Activated T-cell treated with anti-CD3 and anti-CD28 coated beads, Interleukin-2, amount 50 U/mL, for 24 hours (primary cell): Measurements from ENCODE around the gene HBA2.
"Not testable (repeated sequence)": the region's sequence is repeated elsewhere in the genome, so short reads cannot be mapped to it uniquely, and the experiment has no call there.

Experiments used
- DNase-seq: peaks from one replicate; pipeline ENCODE4 v3.0.0-alpha.2; 2020
- H3K27ac Mint-ChIP-seq: 2 replicates; pipeline ENCODE4 v1.8.0; 2020; ENCODE audit warnings: mild to moderate bottlenecking, mixed read lengths
- H3K27me3 Mint-ChIP-seq: 2 replicates; pipeline ENCODE4 v1.8.0; 2020; ENCODE audit warnings: mixed read lengths
- H3K36me3 Mint-ChIP-seq: 2 replicates; pipeline ENCODE4 v1.8.0; 2020; ENCODE audit warnings: low read depth, mixed read lengths
- H3K4me1 Mint-ChIP-seq: 2 replicates; pipeline ENCODE4 v1.8.0; 2020; ENCODE audit warnings: low read depth, mixed read lengths
- H3K4me3 Mint-ChIP-seq: 2 replicates; pipeline ENCODE4 v1.8.0; 2020; ENCODE audit warnings: mild to moderate bottlenecking, moderate library complexity, mixed read lengths
- H3K9me3 Mint-ChIP-seq: 2 replicates; pipeline ENCODE4 v1.8.0; 2020; ENCODE audit warnings: mixed read lengths

Gene HBA2

DNA sequence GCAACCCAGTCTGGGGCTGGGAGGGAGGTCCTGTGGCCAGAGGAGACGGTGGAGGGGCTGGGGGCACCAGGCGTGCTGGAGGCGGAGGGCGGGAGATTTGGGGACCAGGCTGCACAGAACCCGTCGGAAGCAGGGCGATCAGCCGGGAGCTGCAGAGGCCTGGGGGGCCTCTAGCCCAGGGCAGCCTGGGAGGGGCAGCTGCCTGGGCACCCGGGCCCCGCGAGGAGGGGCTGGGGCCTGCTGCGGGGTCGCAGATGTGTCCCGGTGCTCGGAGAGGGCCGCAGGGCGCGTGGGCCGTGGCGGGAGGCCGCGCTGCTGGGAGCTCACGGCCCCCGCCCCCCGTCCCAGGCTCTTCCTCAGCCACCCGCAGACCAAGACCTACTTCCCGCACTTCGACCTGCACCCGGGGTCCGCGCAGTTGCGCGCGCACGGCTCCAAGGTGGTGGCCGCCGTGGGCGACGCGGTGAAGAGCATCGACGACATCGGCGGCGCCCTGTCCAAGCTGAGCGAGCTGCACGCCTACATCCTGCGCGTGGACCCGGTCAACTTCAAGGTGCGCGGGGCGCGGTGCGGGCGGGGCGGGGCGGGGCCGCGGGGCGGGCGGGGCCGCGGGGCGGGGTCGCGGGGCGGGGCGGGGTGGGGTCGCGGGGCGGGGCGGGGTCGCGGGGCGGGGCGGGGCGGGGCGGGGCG is 8.4 kb upstream of the HBA2 start:
- H3K27me3 Mint-ChIP-seq, result peaks cover 66% of the 10 kb centered on the region
- peaks cover 14% of the 10 kb centered on the region for H3K4me1 Mint-ChIP-seq
- not testable (repeated sequence) for H3K27ac Mint-ChIP-seq, DNase-seq, H3K36me3 Mint-ChIP-seq, H3K4me3 Mint-ChIP-seq, H3K9me3 Mint-ChIP-seq

DNA sequence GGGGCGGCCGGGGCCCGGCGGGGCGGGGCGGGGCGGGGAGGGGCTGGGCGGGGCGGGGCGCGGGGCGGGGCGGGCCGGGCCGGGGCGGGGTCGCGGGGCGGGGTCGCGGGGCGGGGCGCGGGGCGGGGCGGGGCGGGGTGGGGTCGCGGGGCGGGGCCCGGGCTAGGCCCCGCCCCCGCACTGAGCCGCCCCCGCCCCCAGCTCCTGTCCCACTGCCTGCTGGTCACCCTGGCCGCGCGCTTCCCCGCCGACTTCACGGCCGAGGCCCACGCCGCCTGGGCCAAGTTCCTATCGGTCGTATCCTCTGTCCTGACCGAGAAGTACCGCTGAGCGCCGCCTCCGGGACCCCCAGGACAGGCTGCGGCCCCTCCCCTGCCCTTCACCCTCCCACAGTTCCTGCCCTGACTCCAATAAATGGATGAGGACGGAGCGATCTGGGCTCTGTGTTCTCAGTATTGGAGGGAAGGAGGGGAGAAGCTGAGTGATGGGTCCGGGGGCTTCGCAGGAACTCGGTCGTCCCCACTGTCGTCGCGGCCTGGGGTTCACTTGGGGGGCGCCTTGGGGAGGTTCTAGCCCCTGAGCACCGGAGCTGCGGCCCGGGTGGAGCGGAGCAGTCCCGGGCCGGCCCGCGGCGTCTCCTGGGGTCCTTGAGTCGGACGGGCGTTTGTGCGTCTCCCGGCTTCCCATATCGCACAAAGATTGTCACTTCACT is 7.7 kb upstream of the HBA2 start:
- Mint-ChIP-seq H3K9me3 (no peaks in the 10 kb centered on the region), H3K27ac (no peak overlapping the region), H3K36me3 (no peaks in the 10 kb centered on the region), H3K4me3 (peak overlapping the region; percentile 27), H3K4me1 (peaks cover 14% of the 10 kb centered on the region), H3K27me3 (peaks cover 67% of the 10 kb centered on the region)
- DNase-seq, result no peak

DNA sequence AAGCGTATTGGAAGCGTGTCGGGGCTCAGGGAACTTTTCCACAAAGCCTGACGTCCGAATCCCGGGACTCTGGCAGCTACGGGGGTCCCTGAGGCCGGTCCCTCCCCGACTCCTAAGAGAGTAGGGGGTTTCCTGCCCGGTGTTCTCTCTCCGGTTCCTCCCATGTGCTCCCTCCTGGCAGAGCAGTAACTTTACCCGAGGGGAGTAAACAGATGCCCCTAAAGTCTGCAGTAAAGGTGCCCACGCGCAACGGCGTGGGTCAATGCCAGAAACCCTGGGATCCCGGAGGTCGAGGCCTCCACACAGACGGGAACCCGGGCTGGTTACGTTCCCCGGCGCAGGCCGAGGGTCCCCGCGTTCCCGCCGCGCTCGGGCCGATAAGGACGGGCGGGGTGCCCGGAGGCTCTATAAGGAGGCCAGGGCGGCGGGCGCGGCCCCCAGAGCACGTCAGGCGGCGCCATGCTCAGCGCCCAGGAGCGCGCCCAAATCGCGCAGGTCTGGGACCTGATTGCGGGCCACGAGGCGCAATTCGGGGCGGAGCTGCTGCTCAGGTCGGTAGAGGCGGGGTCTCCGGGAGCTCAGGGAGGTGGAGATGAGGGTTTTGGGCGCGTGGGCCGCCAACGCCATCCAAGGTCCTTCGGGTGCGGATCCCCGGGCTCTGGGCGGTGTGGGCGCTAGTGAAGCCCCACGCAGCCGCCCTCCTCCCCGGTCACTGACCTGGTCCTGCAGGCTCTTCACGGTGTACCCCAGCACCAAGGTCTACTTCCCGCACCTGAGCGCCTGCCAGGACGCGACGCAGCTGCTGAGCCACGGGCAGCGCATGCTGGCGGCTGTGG is 6.9 kb upstream of the HBA2 start, which contains the start of gene HBM:
TSS of gene HBM (plus strand) at position 440 of the 836 bp plus-strand sequence. CDS start at position 460, 20 bp downstream.
- H3K27ac Mint-ChIP-seq, result no peak within 1 kb of the TSS

DNA sequence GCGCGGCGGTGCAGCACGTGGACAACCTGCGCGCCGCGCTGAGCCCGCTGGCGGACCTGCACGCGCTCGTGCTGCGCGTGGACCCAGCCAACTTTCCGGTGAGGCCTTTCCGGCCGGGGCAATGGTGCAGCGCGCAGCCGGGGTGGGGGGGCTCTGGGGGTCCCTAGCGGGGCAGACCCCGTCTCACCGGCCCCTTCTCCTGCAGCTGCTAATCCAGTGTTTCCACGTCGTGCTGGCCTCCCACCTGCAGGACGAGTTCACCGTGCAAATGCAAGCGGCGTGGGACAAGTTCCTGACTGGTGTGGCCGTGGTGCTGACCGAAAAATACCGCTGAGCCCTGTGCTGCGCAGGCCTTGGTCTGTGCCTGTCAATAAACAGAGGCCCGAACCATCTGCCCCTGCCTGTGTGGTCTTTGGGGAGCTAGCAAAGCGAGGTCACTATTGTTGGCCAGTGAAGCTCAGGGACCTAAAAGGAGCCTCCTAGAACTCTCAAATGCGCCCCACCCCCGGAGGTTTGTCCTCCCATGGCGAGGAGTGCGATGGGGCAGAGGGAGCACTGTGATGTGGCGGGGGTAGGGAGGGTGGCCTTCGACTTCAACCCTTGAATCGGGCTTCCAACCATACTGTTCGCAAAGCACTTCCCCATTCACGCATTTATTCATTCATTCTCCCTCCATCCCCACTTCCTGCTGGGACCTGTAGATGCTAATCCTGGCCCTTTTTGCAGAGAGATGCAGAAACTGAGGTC is 6.1 kb upstream of the HBA2 start:
- Mint-ChIP-seq H3K4me1 (peaks cover 14% of the 10 kb centered on the region), H3K36me3 (no peaks in the 10 kb centered on the region), H3K4me3 (no peak overlapping the region), H3K27me3 (peaks cover 74% of the 10 kb centered on the region), H3K27ac (no peak overlapping the region), H3K9me3 (no peaks in the 10 kb centered on the region)
- no peak for DNase-seq

More for the DNA sequence above, 6.9 kb upstream of the HBA2 start, which contains the start of gene HBM:
- DNase-seq, result peak; percentile 52
- peaks cover 14% of the 10 kb centered on the region for H3K4me1 Mint-ChIP-seq
- peak within 1 kb of the TSS; percentile 35 for H3K4me3 Mint-ChIP-seq
- no peaks in the 10 kb centered on the region for H3K9me3 Mint-ChIP-seq
- H3K27me3 Mint-ChIP-seq, result peaks cover 73% of the 10 kb centered on the region
- H3K36me3 Mint-ChIP-seq, result no peaks in the 10 kb centered on the region

DNA sequence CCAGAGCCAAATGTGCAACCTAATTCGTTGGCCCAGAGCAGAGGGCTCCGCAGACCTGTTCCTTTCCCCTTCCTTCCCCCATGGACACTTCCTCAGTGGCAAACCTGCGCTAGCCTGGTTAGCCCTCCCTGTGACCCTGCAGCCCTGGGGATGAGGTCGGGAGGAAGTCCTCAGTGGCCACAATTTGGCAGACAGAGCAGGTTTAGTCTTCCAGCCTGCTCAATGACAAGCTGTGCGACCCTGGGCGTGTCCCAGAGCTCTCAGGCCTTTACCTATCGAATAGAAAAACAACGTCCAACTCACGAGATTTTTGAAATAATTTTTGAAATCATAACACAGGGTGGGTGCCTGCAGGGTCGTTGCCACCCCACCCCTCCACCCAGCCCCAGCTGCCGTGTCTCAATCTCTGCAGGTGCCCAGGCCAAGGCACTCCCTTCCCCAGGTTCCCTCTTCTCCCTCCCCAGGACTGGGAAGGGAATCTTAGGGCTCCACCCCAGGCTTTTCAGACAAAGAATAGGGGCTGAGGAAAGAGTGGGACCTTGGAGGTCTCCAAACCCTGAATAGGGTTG is 5.5 kb upstream of the HBA2 start:
- Mint-ChIP-seq H3K4me1 (peaks cover 14% of the 10 kb centered on the region), H3K4me3 (no peak overlapping the region), H3K27ac (no peak overlapping the region), H3K9me3 (no peaks in the 10 kb centered on the region), H3K27me3 (peaks cover 73% of the 10 kb centered on the region), H3K36me3 (no peaks in the 10 kb centered on the region)
- DNase-seq, result no peak

DNA sequence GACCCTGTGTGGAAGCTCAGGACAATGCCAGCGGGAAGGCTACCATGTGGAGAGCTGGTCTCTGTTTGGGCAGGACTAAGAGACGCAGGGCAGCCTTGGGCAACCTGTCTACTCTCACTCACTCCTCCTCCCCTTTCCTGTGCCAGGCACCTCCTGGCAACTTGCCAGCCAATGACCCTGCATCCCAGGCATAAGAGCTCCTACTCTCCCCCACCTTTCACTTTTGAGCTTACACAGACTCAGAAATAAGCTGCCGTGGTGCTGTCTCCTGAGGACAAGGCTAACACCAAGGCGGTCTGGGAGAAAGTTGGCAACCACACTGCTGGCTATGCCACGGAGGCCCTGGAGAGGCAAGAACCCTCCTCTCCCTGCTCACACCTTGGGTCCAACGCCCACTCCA is 4.3 kb upstream of the HBA2 start:
- Mint-ChIP-seq H3K27ac (no peak overlapping the region), H3K4me3 (no peak overlapping the region), H3K36me3 (no peaks in the 10 kb centered on the region), H3K27me3 (peaks cover 68% of the 10 kb centered on the region), H3K4me1 (peaks cover 15% of the 10 kb centered on the region), H3K9me3 (no peaks in the 10 kb centered on the region)
- no peak for DNase-seq

DNA sequence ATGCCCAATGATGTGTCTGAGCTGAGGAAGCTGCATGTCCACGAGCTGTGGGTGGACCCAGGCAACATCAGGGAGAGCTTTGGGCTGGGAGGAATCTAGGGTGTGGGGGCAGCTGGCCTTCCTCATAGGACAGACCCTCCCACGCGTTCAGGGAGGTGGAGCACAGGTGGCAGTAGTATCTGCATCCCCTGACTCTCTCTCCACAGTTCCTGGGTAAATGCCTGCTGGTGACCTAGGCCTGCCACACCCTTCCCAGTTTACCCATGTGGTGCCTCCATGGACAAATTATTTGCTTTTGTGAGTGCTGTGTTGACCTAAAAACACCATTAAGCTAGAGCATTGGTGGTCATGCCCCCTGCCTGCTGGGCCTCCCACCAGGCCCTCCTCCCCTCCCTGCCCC is 3.7 kb upstream of the HBA2 start:
- no peaks in the 10 kb centered on the region for H3K36me3 Mint-ChIP-seq

DNA sequence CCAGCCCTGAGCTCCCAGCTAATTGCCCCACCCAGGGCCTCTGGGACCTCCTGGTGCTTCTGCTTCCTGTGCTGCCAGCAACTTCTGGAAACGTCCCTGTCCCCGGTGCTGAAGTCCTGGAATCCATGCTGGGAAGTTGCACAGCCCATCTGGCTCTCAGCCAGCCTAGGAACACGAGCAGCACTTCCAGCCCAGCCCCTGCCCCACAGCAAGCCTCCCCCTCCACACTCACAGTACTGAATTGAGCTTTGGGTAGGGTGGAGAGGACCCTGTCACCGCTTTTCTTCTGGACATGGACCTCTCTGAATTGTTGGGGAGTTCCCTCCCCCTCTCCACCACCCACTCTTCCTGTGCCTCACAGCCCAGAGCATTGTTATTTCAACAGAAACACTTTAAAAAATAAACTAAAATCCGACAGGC is 2.6 kb upstream of the HBA2 start:
- not testable (repeated sequence) for DNase-seq, H3K4me3 Mint-ChIP-seq, H3K27ac Mint-ChIP-seq, H3K9me3 Mint-ChIP-seq, H3K36me3 Mint-ChIP-seq
- H3K27me3 Mint-ChIP-seq, result peaks cover 77% of the 10 kb centered on the region
- H3K4me1 Mint-ChIP-seq, result peaks cover 20% of the 10 kb centered on the region

More for the DNA sequence above, 3.7 kb upstream of the HBA2 start:
- Mint-ChIP-seq H3K9me3 (no peaks in the 10 kb centered on the region), H3K27ac (no peak overlapping the region), H3K27me3 (peaks cover 70% of the 10 kb centered on the region), H3K4me1 (peaks cover 16% of the 10 kb centered on the region), H3K4me3 (no peak overlapping the region)
- no peak for DNase-seq

DNA sequence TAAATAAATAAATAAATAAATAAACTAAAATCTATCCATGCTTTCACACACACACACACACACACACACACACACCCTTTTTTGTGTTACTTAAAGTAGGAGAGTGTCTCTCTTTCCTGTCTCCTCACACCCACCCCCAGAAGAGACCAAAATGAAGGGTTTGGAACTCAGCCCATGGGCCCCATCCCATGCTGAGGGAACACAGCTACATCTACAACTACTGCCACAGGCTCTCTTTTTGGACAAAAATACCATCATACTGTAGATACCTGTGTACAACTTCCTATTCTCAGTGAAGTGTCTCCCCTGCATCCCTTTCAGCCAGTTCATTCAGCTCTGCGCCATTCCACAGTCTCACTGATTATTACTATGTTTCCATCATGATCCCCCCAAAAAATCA is 1.9 kb upstream of the HBA2 start:
- H3K9me3 Mint-ChIP-seq, result no peaks in the 10 kb centered on the region
- no peak for DNase-seq

DNA sequence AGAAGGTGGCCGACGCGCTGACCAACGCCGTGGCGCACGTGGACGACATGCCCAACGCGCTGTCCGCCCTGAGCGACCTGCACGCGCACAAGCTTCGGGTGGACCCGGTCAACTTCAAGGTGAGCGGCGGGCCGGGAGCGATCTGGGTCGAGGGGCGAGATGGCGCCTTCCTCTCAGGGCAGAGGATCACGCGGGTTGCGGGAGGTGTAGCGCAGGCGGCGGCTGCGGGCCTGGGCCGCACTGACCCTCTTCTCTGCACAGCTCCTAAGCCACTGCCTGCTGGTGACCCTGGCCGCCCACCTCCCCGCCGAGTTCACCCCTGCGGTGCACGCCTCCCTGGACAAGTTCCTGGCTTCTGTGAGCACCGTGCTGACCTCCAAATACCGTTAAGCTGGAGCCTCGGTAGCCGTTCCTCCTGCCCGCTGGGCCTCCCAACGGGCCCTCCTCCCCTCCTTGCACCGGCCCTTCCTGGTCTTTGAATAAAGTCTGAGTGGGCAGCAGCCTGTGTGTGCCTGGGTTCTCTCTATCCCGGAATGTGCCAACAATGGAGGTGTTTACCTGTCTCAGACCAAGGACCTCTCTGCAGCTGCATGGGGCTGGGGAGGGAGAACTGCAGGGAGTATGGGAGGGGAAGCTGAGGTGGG is 657 bp downstream of the HBA2 start:
- H3K36me3 Mint-ChIP-seq, DNase-seq, H3K4me3 Mint-ChIP-seq, H3K9me3 Mint-ChIP-seq, H3K27ac Mint-ChIP-seq: not testable (repeated sequence)
- peaks cover 17% of the 10 kb centered on the region for H3K4me1 Mint-ChIP-seq
- H3K27me3 Mint-ChIP-seq, result peaks cover 72% of the 10 kb centered on the region

More for the DNA sequence above, 1.9 kb upstream of the HBA2 start:
- Mint-ChIP-seq H3K4me3 (no peak overlapping the region), H3K36me3 (no peaks in the 10 kb centered on the region), H3K27ac (no peak overlapping the region), H3K27me3 (peaks cover 77% of the 10 kb centered on the region), H3K4me1 (peaks cover 17% of the 10 kb centered on the region)

DNA sequence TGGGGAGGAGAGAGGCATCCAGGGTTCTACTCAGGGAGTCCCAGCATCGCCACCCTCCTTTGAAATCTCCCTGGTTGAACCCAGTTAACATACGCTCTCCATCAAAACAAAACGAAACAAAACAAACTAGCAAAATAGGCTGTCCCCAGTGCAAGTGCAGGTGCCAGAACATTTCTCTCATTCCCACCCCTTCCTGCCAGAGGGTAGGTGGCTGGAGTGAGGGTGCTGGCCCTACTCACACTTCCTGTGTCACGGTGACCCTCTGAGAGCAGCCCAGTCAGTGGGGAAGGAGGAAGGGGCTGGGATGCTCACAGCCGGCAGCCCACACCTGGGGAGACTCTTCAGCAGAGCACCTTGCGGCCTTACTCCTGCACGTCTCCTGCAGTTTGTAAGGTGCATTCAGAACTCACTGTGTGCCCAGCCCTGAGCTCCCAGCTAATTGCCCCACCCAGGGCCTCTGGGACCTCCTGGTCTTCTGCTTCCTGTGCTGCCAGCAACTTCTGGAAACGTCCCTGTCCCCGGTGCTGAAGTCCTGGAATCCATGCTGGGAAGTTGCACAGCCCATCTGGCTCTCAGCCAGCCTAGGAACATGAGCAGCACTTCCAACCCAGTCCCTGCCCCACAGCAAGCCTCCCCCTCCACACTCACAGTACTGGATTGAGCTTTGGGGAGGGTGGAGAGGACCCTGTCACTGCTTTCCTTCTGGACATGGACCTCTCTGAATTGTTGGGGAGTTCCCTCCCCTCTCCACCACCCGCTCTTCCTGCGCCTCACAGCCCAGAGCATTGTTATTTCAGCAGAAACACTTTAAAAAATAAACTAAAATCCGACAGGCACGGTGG is 1.5 kb downstream of the HBA2 start:
- DNase-seq, H3K9me3 Mint-ChIP-seq, H3K36me3 Mint-ChIP-seq, H3K27ac Mint-ChIP-seq, H3K4me3 Mint-ChIP-seq: not testable (repeated sequence)
- Mint-ChIP-seq H3K4me1 (peaks cover 17% of the 10 kb centered on the region), H3K27me3 (peaks cover 69% of the 10 kb centered on the region)

DNA sequence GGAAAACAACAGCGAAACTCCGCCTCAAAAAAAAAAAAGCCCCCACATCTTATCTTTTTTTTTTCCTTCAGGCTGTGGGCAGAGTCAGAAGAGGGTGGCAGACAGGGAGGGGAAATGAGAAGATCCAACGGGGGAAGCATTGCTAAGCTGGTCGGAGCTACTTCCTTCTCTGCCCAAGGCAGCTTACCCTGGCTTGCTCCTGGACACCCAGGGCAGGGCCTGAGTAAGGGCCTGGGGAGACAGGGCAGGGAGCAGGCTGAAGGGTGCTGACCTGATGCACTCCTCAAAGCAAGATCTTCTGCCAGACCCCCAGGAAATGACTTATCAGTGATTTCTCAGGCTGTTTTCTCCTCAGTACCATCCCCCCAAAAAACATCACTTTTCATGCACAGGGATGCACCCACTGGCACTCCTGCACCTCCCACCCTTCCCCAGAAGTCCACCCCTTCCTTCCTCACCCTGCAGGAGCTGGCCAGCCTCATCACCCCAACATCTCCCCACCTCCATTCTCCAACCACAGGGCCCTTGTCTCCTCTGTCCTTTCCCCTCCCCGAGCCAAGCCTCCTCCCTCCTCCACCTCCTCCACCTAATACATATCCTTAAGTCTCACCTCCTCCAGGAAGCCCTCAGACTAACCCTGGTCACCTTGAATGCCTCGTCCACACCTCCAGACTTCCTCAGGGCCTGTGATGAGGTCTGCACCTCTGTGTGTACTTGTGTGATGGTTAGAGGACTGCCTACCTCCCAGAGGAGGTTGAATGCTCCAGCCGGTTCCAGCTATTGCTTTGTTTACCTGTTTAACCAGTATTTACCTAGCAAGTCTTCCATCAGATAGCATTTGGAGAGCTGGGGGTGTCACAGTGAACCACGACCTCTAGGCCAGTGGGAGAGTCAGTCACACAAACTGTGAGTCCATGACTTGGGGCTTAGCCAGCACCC is 2.6 kb downstream of the HBA2 start:
- no peak for DNase-seq
- H3K27ac Mint-ChIP-seq, result no peak overlapping the region
- no peaks in the 10 kb centered on the region for H3K9me3 Mint-ChIP-seq
- peaks cover 22% of the 10 kb centered on the region for H3K4me1 Mint-ChIP-seq
- H3K4me3 Mint-ChIP-seq, result no peak overlapping the region
- H3K36me3 Mint-ChIP-seq, result no peaks in the 10 kb centered on the region
- H3K27me3 Mint-ChIP-seq, result peaks cover 68% of the 10 kb centered on the region
